Raji (cell line): Measurements from ENCODE around the gene TAS1R1.

Experiments used
- POLR2A ChIP-seq: IDR thresholded peaks from 2 replicates; pipeline ENCODE4 v1.6.1; 2011; ENCODE audit warnings: low read depth, low read length, control low read depth; ENCODE audit not compliant: insufficient read depth

Gene TAS1R1

GRCh38 chr1:6512908-6513280 is 42.2 kb upstream of the TAS1R1 start:
- no peak for TF ChIP-seq POLR2A

- TF ChIP-seq POLR2A: no peak
Observed at GRCh38 chr1:6513320-6513801, 41.7 kb upstream of the TAS1R1 start.

GRCh38 chr1:6515771-6516170 is 39.3 kb upstream of the TAS1R1 start:
- TF ChIP-seq POLR2A: no peak

- TF ChIP-seq POLR2A: no peak
Observed at GRCh38 chr1:6517435-6517851, 37.7 kb upstream of the TAS1R1 start.

GRCh38 chr1:6519491-6519934 is 35.6 kb upstream of the TAS1R1 start:
- no peak for TF ChIP-seq POLR2A

GRCh38 chr1:6519935-6520671 is 35.0 kb upstream of the TAS1R1 start:
- TF ChIP-seq POLR2A: no peak

- TF ChIP-seq POLR2A: no peak
Observed at GRCh38 chr1:6521536-6521935, 33.6 kb upstream of the TAS1R1 start.

- TF ChIP-seq POLR2A: no peak
Observed at GRCh38 chr1:6523566-6523965, 31.5 kb upstream of the TAS1R1 start.

GRCh38 chr1:6526316-6526715 is 28.8 kb upstream of the TAS1R1 start:
- no peak for TF ChIP-seq POLR2A

GRCh38 chr1:6528492-6528891 is 26.6 kb upstream of the TAS1R1 start:
- no peak for TF ChIP-seq POLR2A

GRCh38 chr1:6530504-6531160 is 24.5 kb upstream of the TAS1R1 start:
- TF ChIP-seq POLR2A: no peak

GRCh38 chr1:6531996-6532395 is 23.1 kb upstream of the TAS1R1 start:
- no peak for TF ChIP-seq POLR2A

- no peak for TF ChIP-seq POLR2A
Observed at GRCh38 chr1:6534248-6534822, 20.8 kb upstream of the TAS1R1 start.

GRCh38 chr1:6535214-6535613 is 19.9 kb upstream of the TAS1R1 start:
- no peak for TF ChIP-seq POLR2A

- no peak for TF ChIP-seq POLR2A
Observed at GRCh38 chr1:6536291-6536690, 18.8 kb upstream of the TAS1R1 start.

GRCh38 chr1:6538956-6539355 is 16.2 kb upstream of the TAS1R1 start:
- TF ChIP-seq POLR2A: no peak
